Measurements from ENCODE around the gene FGF14.
"Not testable (repeated sequence)": the region's sequence is repeated elsewhere in the genome, so short reads cannot be mapped to it uniquely, and the experiment has no call there.

Gene FGF14

DNA sequence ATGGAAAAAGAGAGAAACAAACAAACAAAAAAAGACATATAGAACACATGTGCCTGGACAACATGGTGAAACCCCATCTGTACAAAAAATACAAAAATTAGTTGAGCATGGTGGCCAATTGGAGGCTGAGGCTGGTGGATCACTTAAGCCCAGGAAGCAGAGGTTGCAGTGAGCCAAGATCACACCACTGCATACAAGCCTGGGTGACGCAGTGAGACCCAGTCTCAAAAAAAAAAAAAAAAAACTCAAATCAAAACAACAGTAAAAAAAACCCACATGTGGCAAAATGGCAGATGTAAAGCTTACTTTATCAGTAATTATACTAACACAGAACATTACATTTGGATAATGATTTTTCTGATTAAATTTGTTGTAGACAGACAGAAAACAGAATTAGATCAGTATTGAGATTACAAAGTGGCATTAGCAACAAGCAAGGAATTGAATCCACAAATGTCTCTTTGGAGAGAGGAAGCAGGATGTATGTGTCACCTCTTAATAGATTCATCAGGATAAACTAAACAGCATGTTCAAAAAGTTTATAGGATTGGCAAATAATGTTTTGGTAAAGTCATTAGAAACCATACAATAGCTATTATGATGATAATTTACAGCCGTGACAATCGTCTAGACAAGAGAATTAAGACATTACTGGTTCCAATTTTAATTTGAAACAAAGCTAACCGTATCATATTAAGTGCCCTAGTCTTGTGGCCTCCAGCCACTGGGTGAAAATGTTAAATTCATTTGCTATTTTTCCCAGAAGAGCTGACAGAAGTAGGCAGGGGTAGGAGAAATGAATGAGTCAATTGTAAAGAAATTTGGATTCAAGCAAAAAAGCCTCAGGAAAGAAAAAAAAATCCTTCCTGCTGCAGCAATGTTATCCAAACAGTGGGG is 206.0 kb downstream of the FGF14 start:
- no peak for DNase-seq (ENCODE audit: low read depth)

GRCh38 chr13:102192858-102193257 is 209.0 kb downstream of the FGF14 start:
- DNase-seq (ENCODE audit: low read depth), result no peak

GRCh38 chr13:102191951-102192502 is 209.8 kb downstream of the FGF14 start:
- no peak for DNase-seq (ENCODE audit: low read depth)

DNA sequence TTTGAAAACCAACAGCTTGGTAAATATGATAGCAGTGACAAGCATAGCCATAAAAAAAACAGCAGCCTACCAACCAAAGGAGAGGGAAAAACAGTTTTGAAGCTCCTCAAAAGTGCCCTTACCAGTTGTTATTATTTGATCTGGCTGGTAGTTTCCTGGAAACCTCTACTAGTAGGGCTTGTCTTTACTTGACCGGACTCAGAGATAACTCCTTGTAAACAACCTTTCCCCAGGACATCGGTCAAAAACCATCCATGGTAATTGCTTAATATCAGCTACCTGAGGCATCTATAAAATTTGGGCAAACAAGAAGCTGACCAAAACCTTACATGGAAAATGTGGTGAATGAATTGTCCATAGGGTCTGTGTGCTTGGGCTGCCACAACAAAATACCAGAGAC is 210.9 kb downstream of the FGF14 start:
- DNase-seq (ENCODE audit: low read depth), result no peak

- DNase-seq (ENCODE audit: low read depth), result no peak
Observed at GRCh38 chr13:102187313-102187712, 214.5 kb downstream of the FGF14 start.

DNA sequence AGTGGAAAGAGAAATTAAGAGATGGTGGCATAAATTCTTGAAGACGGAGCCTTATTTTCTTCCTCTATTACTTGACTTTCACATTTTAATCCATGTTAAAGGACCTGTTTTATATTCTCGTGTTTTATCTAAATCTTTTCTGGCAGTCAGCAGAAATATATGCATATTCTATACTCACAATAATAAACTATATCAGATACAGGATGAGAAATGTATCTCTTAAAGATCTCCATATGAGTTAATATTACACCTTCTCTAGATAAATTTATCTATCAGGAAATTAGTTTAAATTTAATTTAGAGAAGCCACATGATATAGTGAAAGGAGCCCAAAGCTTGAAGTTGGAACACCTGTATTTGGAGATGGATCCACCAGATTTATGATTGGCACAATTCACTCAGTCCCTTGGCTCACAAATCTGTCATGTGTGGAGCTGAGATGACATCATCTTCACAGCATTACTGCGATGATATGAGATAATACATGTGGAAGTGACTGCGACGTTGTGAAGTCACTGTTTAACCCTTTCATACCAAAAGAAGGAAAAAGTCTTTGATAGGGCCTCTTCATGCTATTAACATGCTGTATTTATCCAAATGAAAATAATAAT is 216.4 kb downstream of the FGF14 start:
- no peak for DNase-seq (ENCODE audit: low read depth)

GRCh38 chr13:102183509-102184182 is 218.2 kb downstream of the FGF14 start:
- DNase-seq (ENCODE audit: low read depth), result no peak

GRCh38 chr13:102182170-102182569 is 219.7 kb downstream of the FGF14 start:
- no peak for DNase-seq (ENCODE audit: low read depth)

DNA sequence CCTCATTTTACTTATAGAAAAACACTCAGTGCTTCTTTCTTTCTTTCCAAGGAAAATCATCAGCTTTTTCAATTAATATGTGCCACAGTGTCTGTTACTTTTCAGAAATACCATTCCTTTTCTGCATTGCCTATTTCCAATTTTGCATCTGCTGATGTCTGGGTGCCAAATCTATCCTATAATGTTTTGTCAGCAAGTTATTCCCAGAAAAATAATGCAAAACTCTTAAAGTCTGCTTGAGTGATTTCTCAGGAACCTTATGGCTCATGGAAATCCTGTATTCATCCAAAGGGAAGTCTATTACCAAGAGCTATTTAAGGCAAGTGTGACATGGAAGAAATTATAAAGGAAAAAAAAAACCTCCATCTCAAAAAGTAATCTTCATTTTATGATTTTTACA is 224.4 kb downstream of the FGF14 start:
- DNase-seq (ENCODE audit: low read depth), result no peak

DNA sequence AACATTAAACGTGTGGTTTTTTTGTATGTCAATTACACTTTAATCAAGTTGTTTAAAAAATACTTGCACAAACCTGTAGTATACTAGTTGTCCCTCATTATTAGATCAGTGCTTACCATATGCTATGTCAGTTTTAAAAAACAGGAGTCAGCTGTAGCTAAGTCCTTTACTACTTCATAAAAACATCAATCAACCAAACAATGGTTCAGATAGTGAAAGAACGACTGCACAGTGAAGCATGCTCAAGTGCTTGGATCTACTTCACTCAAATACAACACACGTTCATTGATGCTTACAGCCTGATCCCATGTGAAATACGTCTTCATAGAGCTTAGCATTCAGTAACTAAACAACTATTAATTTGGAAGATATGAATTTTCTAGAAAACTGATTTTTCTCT is 225.0 kb downstream of the FGF14 start:
- DNase-seq (ENCODE audit: low read depth), result no peak

DNA sequence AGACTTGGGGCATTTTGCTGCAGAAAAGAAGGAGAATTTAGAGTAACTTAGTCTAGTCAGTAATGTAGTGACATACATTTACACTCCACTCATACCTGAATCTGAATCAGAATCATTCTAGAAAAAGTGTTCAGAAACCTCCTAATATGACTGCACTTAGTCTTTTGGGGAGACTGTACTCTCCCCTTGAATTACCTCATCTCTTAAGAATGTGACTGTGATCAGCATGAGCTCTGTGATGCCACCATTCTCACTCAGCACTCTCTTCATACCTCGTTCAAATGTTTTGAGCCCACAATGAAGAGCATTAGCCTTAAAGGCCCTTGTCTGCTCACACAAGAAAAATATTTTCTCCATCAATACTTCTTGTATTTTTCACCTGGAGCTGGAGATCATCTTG is 229.4 kb downstream of the FGF14 start:
- DNase-seq (ENCODE audit: low read depth), result no peak

- no peak for DNase-seq (ENCODE audit: low read depth)
Observed at GRCh38 chr13:102170305-102170704, 231.5 kb downstream of the FGF14 start.

DNA sequence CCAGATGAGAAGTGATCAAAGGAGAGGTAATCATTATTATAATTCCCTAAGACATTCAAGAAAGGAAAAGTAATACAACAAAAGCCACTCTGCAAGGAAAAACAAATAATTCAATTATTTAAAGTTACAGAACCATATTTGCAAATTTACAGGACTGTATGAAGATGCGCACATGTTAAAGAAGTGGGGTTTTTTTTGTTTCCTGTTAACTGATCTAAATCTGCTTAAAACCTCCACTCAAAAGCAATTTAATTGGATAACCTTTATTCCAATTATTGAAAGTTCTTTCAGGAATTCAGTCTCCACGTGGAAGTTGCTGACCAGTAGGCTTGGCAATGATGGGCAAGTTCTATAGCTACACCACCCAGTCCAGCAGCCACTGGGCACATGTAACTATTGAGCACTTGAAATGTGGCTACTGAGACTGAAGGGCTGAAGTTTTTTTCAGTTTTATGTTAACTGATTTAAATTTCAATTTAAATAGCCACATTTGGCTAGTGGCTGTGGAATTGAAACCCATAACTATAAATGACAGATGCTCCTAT is 232.3 kb downstream of the FGF14 start:
- DNase-seq (ENCODE audit: low read depth), result no peak

GRCh38 chr13:102152790-102153189 is 249.1 kb downstream of the FGF14 start:
- no peak for DNase-seq (ENCODE audit: low read depth)

GRCh38 chr13:102147353-102147752 is 254.5 kb downstream of the FGF14 start:
- no peak for DNase-seq (ENCODE audit: low read depth)

DNA sequence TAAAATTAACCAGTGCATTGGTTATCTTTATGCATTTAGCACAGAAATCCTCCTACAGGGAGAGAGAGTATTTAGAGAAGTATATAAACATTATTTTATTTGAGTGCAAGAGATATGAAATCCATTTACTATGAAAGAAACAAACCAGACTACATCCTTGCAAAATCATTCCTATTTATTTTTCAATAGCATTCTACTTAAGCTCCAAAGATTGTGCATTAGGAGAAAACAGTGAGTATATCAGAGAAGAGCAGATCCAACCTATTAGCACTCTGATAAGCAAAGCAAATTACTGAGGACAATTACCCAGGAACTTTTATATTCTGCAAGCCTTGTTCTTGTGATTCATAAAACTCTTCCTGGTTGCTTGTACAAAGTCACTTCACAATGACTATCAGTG is 256.1 kb downstream of the FGF14 start:
- DNase-seq (ENCODE audit: low read depth), result no peak

GRCh38 chr13:102142473-102142826 is 259.4 kb downstream of the FGF14 start:
- no peak for DNase-seq (ENCODE audit: low read depth)

DNA sequence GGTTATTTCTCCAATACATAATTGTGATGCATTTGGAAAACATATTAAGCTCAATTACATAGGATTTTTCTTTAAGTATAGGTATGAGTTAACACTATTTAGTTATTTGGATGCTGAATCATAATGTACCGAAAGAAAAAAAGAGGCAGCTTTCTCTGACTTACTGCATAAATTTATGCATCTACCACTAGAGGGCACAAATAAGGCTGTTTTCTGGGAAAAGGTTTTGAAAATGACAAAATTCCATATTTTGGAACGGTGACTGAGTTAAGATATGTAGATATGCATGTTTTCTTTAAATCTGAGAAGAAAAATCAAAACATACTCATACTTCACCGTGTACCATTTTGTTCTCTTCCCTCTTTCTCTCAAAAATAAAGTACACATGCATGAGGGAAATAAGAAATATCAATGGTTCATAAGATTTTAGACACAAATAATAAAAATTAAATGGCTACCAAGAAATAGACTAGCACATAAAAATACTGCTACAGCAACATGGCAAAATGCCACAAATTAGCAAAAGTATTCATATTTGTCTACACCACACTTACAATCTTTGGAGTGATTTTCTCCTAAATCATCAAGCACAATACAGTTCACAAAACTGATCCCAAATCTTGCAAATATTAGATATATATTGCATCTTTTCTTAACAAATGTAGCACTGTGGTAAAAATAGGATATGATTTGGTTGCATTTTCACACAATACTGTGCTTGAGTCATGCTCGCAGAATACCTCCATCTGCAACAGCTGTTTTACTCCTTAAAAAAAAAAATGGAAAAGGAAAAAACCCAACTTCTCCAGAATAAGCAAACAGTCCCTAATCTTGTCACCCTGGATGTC is 260.0 kb downstream of the FGF14 start:
- no peak for DNase-seq (ENCODE audit: low read depth)

GRCh38 chr13:102139626-102140025 is 262.2 kb downstream of the FGF14 start:
- no peak for DNase-seq (ENCODE audit: low read depth)

- no peak for DNase-seq (ENCODE audit: low read depth)
Observed at GRCh38 chr13:102138635-102139190, 263.1 kb downstream of the FGF14 start.

GRCh38 chr13:102137904-102138303 is 263.9 kb downstream of the FGF14 start:
- DNase-seq (ENCODE audit: low read depth), result not testable (repeated sequence)
